WERI-Rb-1 (cell line): Measurements from ENCODE around the gene CHL1.

ENCODE experiments used
- DNase-seq: peaks from one replicate; pipeline ENCODE4 v3.0.0-alpha.2; 2020
- H3K27ac ChIP-seq: fragments of 250-450 bp; sonication (Bioruptor Pico); 2 replicates; pipeline ENCODE4 v1.5.1; 2020; ENCODE audit warnings: mild to moderate bottlenecking, moderate library complexity
- H3K27me3 ChIP-seq: fragments of 250-450 bp; sonication (Bioruptor Pico); 2 replicates; pipeline ENCODE4 v1.5.1; 2021; ENCODE audit warnings: mild to moderate bottlenecking, low read depth, moderate library complexity; ENCODE audit not compliant: insufficient read depth, severe bottlenecking
- H3K36me3 ChIP-seq: fragments of 250-450 bp; sonication (Bioruptor Pico); 2 replicates; pipeline ENCODE4 v1.5.1; 2020; ENCODE audit warnings: mild to moderate bottlenecking, moderate library complexity
- H3K4me3 ChIP-seq: 2 replicates; pipeline ENCODE4 v1.5.1; 2011; ENCODE audit warnings: low read depth, mild to moderate bottlenecking, control low read depth, low read length
- H3K9me3 ChIP-seq: fragments of 250-450 bp; sonication (Bioruptor Pico); 2 replicates; pipeline ENCODE4 v1.5.1; 2021; ENCODE audit warnings: mild to moderate bottlenecking, moderate library complexity; ENCODE audit not compliant: severe bottlenecking
- TF ChIP-seq, protein P1 (sequence below): IDR thresholded peaks from 2 replicates; pipeline ENCODE4 v1.5.1; 2011; ENCODE audit warnings: low read depth, mild to moderate bottlenecking, control low read depth, inconsistent platforms, low read length

Gene CHL1

DNA sequence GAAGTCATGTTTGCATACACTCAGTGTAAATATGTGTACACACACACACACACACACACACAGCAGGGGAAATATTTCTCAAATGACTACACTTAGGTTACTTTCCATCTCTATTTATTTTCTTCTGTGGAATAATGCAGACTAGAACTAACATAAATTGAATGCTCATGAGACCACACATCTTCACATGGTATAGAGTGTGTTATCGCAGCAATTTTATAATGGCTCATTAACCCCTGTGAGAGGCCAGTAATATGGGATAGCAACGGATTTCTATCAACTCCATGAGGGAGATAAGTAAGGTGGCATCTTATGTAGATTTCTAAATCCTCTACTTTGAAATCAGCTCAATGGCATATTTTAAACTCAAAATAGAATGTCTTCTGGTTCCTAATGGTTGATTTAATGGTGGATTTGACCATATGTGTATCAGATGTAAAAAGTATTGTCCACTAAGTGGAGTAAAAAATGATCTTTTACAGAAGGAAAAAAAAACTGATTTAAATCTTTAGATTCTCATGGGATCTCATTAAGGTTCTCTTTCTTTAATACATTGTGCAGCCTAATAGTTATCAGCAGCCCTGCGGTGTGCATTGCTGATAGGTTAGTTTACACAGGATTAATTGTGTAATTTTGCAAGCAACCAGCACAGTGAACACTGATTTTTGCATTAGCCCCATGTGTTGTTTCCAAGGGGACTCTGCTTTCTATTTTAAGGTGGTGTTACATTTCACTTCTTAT lies 32.0 kb downstream of the CHL1 start:
- no peak overlapping the region for H3K4me3 ChIP-seq
- DNase-seq, result no peak
- H3K27me3 ChIP-seq, result no peaks in the 10 kb centered on the region
- no peaks in the 10 kb centered on the region for H3K36me3 ChIP-seq
- no peak overlapping the region for H3K27ac ChIP-seq
- TF ChIP-seq, protein P1, sequence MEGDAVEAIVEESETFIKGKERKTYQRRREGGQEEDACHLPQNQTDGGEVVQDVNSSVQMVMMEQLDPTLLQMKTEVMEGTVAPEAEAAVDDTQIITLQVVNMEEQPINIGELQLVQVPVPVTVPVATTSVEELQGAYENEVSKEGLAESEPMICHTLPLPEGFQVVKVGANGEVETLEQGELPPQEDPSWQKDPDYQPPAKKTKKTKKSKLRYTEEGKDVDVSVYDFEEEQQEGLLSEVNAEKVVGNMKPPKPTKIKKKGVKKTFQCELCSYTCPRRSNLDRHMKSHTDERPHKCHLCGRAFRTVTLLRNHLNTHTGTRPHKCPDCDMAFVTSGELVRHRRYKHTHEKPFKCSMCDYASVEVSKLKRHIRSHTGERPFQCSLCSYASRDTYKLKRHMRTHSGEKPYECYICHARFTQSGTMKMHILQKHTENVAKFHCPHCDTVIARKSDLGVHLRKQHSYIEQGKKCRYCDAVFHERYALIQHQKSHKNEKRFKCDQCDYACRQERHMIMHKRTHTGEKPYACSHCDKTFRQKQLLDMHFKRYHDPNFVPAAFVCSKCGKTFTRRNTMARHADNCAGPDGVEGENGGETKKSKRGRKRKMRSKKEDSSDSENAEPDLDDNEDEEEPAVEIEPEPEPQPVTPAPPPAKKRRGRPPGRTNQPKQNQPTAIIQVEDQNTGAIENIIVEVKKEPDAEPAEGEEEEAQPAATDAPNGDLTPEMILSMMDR, result no peak
- H3K9me3 ChIP-seq, result no peaks in the 10 kb centered on the region

DNA sequence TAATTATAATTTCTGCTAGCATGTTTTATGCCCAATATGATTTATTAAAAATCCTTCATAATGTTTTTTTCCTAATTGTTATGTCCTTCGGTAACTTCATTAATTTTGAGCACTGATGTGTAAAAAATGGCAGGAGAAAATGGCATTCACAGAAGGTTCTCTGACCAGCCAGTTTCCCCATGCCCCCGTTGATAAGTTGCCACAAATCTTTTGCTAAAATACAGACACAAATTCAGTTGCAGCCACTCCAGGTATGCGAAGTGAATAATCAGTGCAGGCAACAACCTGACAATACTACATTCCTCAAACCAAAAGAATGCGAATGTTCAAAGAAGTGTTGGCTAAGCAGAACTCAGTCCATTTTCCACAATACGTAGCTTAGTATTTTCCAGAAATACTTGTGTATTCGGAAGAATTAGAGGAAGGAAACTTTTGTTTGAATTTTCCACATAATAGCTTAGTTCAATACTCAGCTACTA lies 32.7 kb downstream of the CHL1 start:
- TF ChIP-seq, protein P1, result no peak
- no peaks in the 10 kb centered on the region for H3K36me3 ChIP-seq
- H3K9me3 ChIP-seq, result no peaks in the 10 kb centered on the region

DNA sequence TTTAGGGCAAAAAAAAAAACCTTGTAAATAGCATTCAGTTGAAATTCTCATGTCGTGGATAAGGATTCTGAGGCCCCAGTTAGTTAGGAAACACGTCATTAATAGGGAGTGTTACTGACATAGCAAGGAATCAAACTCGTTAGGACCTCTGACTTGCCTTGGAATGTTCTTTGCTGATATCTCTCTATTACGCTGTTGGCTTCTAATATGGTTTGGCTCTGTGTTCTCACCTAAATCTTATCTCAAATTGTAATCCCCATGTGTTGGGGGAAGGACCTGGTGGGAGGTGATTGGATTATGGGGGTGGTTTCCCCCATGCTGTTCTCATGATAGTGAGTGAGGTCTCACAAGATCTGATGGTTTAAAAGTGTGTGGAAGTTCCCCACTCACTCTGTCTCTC lies 40.3 kb downstream of the CHL1 start:
- TF ChIP-seq, protein P1, result no peak

More for the DNA sequence above, 32.7 kb downstream of the CHL1 start:
- DNase-seq, result no peak
- Histone ChIP-seq H3K27ac (no peak overlapping the region), H3K4me3 (no peak overlapping the region), H3K27me3 (no peaks in the 10 kb centered on the region)

DNA sequence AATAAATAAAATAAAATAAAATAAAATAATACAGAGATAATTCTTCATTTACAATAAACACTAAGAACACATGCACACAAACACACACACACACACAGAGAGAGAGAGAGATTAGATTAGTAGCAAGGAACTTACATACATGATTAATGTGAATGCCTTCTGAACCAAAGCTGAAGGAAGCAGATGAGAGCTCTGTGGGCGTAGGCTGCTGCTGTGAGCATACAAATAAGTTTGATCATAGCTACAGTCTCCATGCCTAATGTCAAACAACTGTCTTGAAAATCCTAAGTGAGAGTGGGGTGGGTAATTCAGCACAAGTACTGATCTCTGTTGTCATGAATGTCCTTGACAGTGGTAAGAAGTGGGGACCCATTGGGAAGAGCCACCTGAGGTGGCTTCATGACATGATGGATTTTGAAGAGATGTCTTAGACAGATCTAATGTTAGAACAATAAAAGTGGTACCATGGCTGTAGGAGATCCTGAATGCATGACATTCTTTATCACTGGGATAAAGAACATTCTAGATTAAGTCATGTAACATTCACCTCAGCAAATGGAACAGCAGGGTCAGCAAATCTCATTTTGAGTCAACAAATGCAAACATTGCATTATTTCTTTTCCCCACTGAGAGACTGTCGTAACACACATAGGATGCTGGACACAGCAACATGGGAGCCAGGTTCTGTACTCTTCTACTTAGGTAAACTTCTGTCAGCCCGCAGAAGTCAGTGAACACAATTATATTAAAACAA lies 46.2 kb downstream of the CHL1 start:
- TF ChIP-seq, protein P1, result no peak
- no peak overlapping the region for H3K27ac ChIP-seq
- DNase-seq, result no peak

More for the DNA sequence above, 40.3 kb downstream of the CHL1 start:
- no peak for DNase-seq
- no peaks in the 10 kb centered on the region for H3K9me3 ChIP-seq
- no peaks in the 10 kb centered on the region for H3K36me3 ChIP-seq
- H3K27me3 ChIP-seq, result no peaks in the 10 kb centered on the region
- no peak overlapping the region for H3K27ac ChIP-seq
- H3K4me3 ChIP-seq, result no peak overlapping the region

DNA sequence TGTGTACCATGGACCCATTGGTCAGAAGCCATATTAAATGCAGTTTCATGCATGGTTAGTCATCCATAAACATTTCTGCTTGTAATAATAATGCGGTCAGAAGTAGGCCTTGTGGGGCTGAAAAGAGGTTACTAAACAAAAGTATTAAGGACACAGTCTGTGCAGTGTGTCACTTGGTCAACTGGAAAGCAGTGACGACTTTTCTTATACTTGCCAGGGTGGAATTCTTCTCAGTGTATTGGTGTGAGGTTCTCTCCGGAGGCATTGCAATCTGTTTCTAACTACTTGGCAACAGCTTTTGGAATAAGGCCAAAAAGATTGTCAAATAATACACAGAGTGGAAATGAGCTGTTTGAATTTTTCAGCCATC lies 46.8 kb downstream of the CHL1 start:
- Histone ChIP-seq H3K27me3 (no peaks in the 10 kb centered on the region), H3K4me3 (no peak overlapping the region), H3K27ac (no peak overlapping the region), H3K9me3 (no peaks in the 10 kb centered on the region), H3K36me3 (no peaks in the 10 kb centered on the region)
- TF ChIP-seq, protein P1, result no peak
- no peak for DNase-seq

More for the DNA sequence above, 46.2 kb downstream of the CHL1 start:
- Histone ChIP-seq H3K36me3 (no peaks in the 10 kb centered on the region), H3K4me3 (no peak overlapping the region), H3K27me3 (no peaks in the 10 kb centered on the region), H3K9me3 (no peaks in the 10 kb centered on the region)
